ENCODE data around the gene RYR3. TPM values are rescaled to one million over a fixed set of nuclear protein-coding genes. Genes with fewer than 3 reads are reported as not detected.
"Not testable (repeated sequence)": the region's sequence is repeated elsewhere in the genome, so short reads cannot be mapped to it uniquely, and the experiment has no call there.

Gene RYR3
- total RNA-seq, 1 donor from 2014 or later = under 0.01 TPM

DNA sequence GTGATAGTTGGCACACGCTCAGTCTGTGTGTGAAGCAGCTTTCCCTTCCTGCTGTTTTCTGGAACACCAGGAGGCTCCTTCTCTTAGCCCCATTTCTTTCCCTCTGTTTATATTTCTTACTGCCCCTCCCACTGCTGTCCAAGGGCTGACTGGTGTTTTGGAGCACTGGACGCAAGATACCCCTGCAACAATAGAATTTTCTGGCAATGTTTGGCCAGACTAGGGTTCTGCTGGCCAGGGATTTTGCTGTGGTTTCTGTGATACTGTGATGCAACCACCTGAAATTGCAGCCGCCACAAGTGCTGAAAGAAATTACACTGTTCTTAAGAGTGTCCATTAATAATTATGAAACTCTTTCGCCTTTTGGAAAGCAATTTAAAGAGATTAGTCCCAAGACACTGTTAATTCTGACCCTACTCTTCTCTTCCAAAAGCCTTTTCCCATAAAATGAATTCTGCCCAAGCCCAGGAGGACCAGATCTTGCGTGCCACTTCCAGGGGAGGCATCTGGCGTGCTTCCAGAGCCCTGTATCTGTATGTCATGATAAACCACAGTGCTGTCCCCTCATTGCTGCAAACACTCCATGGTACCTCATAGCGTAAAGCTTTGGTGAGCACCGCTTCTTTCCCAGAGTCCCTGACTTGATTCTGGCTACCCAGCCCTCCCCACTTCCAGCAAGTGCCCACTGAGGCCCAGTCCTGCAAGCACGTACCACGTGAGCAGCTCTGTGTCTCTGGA lies 498.1 kb downstream of the RYR3 start:
- no peaks in the 10 kb centered on the region for H3K36me3 ChIP-seq (ENCODE audit: control insufficient read depth, insufficient read depth, low read length)
- no peak for DNase-seq (ENCODE audit: low read depth)

DNA sequence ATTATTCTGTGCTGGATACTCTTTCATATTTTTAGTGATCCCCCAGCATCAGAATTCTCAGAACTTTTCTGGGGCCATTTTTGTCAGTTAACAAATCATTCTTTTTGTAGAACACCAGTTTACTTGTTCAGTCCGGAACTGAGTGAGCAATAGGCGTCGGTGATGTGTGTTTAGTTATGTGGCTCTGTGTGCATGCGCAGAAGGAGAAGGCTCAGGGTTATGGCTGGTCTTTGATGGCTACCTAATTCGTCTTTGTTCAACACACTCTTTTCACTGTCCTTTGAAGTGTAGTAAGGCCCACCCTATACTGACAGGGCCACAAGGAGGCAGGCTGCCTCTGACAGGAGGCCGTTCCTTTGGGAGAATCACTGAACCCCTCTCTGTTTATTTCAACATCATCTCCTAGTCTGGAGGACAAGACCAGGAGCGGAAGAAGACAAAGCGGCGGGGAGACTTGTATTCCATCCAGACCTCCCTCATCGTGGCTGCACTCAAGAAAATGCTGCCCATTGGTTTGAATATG lies 499.4 kb downstream of the RYR3 start:
- FAIRE-seq (no peak), DNase-seq (ENCODE audit: low read depth) (no peak)
- H3K4me3 ChIP-seq (ENCODE audit: low read depth, low read length) = no peak overlapping the region
- H3K27me3 ChIP-seq (ENCODE audit: control insufficient read depth, insufficient read depth, low read length) = no peaks in the 10 kb centered on the region
- TF ChIP-seq, protein P1, sequence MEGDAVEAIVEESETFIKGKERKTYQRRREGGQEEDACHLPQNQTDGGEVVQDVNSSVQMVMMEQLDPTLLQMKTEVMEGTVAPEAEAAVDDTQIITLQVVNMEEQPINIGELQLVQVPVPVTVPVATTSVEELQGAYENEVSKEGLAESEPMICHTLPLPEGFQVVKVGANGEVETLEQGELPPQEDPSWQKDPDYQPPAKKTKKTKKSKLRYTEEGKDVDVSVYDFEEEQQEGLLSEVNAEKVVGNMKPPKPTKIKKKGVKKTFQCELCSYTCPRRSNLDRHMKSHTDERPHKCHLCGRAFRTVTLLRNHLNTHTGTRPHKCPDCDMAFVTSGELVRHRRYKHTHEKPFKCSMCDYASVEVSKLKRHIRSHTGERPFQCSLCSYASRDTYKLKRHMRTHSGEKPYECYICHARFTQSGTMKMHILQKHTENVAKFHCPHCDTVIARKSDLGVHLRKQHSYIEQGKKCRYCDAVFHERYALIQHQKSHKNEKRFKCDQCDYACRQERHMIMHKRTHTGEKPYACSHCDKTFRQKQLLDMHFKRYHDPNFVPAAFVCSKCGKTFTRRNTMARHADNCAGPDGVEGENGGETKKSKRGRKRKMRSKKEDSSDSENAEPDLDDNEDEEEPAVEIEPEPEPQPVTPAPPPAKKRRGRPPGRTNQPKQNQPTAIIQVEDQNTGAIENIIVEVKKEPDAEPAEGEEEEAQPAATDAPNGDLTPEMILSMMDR (IDR thresholded peaks at IDR 0.05; ENCODE audit: insufficient read depth, low read length, severe bottlenecking) = no peak
- no peaks in the 10 kb centered on the region for H3K36me3 ChIP-seq (ENCODE audit: control insufficient read depth, insufficient read depth, low read length)

More for the DNA sequence above, 498.1 kb downstream of the RYR3 start:
- TF ChIP-seq, protein P1 (IDR thresholded peaks at IDR 0.05; ENCODE audit: insufficient read depth, low read length, severe bottlenecking) = no peak
- no peaks in the 10 kb centered on the region for H3K27me3 ChIP-seq (ENCODE audit: control insufficient read depth, insufficient read depth, low read length)
- H3K4me3 ChIP-seq (ENCODE audit: low read depth, low read length) = no peak overlapping the region
- FAIRE-seq = no peak

GRCh38 chr15:33810806-33811205 lies 500.0 kb downstream of the RYR3 start:
- Histone ChIP-seq H3K4me3 (ENCODE audit: low read depth, low read length) (no peak overlapping the region), H3K36me3 (ENCODE audit: control insufficient read depth, insufficient read depth, low read length) (no peaks in the 10 kb centered on the region), H3K27me3 (ENCODE audit: control insufficient read depth, insufficient read depth, low read length) (no peaks in the 10 kb centered on the region)
- DNase-seq (ENCODE audit: low read depth) = no peak
- TF ChIP-seq, protein P1 (IDR thresholded peaks at IDR 0.05; ENCODE audit: insufficient read depth, low read length, severe bottlenecking) = no peak
- no peak for FAIRE-seq

DNA sequence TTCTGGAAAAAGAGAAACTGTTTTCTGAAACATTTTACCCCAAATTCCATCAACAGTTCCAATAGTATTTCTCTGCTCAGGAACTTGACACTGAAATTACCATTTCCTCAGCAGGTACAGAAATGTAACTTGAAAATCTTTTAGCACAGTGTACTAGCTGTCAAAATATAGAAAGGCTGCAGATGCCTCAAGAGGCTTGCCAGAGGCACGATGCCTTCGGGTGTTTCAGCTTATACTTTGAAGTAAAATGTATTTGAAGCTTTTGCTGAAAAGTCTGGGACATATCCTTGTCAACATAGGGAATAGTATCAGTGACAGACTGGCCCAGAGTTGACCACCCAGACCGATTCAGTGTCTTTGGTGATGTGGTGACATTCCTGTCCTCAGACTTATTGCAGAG lies 503.1 kb downstream of the RYR3 start:
- H3K36me3 ChIP-seq (ENCODE audit: control insufficient read depth, insufficient read depth, low read length) = no peaks in the 10 kb centered on the region
- FAIRE-seq (no peak), DNase-seq (ENCODE audit: low read depth) (no peak)
- TF ChIP-seq, protein P1 (IDR thresholded peaks at IDR 0.05; ENCODE audit: insufficient read depth, low read length, severe bottlenecking) = no peak
- no peaks in the 10 kb centered on the region for H3K27me3 ChIP-seq (ENCODE audit: control insufficient read depth, insufficient read depth, low read length)
- H3K4me3 ChIP-seq (ENCODE audit: low read depth, low read length) = no peak overlapping the region

DNA sequence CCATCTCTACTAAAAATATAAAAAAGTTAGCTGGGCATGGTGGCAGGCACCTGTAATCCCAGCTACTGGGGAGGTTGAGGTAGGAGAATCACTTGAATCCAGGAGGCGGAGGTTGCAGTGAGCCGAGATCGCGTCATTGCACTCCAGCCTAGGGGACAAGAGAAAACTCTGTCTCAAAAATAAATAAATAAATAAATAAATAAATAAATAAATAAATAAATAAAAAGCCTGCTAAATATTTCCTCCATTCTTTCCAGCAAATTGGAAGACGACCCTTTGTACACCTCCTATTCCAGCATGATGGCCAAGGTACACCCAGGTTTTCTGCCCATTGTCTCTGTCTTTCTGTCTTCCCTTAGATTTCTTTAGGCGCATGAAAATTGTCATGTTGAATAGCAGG lies 508.7 kb downstream of the RYR3 start:
- not testable (repeated sequence) for FAIRE-seq; DNase-seq (ENCODE audit: low read depth); H3K4me3 ChIP-seq (ENCODE audit: low read depth, low read length); H3K27me3 ChIP-seq (ENCODE audit: control insufficient read depth, insufficient read depth, low read length); H3K36me3 ChIP-seq (ENCODE audit: control insufficient read depth, insufficient read depth, low read length)

- FAIRE-seq = no peak
- TF ChIP-seq, protein P1 (IDR thresholded peaks at IDR 0.05; ENCODE audit: insufficient read depth, low read length, severe bottlenecking) = no peak
- Histone ChIP-seq H3K4me3 (ENCODE audit: low read depth, low read length) (no peak overlapping the region), H3K36me3 (ENCODE audit: control insufficient read depth, insufficient read depth, low read length) (no peaks in the 10 kb centered on the region), H3K27me3 (ENCODE audit: control insufficient read depth, insufficient read depth, low read length) (no peaks in the 10 kb centered on the region)
- DNase-seq (ENCODE audit: low read depth) = no peak
Observed at GRCh38 chr15:33822479-33822878, 511.7 kb downstream of the RYR3 start.
